HepG2 (cell line): ENCODE results near the gene RTN4. TPM values are rescaled to one million over a fixed set of nuclear protein-coding genes. Genes with fewer than 3 reads are reported as not detected.

Source experiments
- ATAC-seq: fragments of 200-7000 bp; cut with Tn5 transposase; 3 replicates; pipeline ENCODE4 v1.9.1; 2020; ENCODE audit warnings: mild to moderate bottlenecking, moderate library complexity
- BruUV-seq: library from RNA; stranded (reverse); fragments of 400-500 nt; replicated peaks from 2 replicates; lab custom pipeline; 2021; lab: Mats Ljungman, UMichigan
- CTCF ChIA-PET: fragments of 300-600 bp; formaldehyde crosslinking; extraction: SDS; loops from one replicate; lab custom pipeline; 2021; ENCODE audit warnings: low total read pairs, inconsistent platforms, low intra/inter-chr PET ratio; lab: Yijun Ruan, JAX
- POLR2A ChIA-PET: fragments of 350-600 bp; sonication (Branson Sonifier 250); formaldehyde crosslinking; loops from one replicate; lab custom pipeline; 2020; ENCODE audit warnings: antibody characterized with exemption, inconsistent platforms; lab: Yijun Ruan, JAX
- DNase-seq: peaks from one replicate; pipeline ENCODE4 v3.0.0-alpha.2; 2015; ENCODE audit warnings: low spot score
- FAIRE-seq: peaks from 3 replicates; lab custom pipeline; 2011; peaks lifted over from hg19 to GRCh38; lab: Jason Lieb, UNC
- H2AFZ ChIP-seq: one replicate; pipeline ENCODE4 v1.6.1; 2011; ENCODE audit warnings: low read length, inconsistent platforms
- H3K27ac ChIP-seq: fragments of 300-600 bp; 3 replicates; pipeline ENCODE4 v1.8.0; 2011; ENCODE audit warnings: mixed run types, mild to moderate bottlenecking, mixed read lengths, low read length, inconsistent platforms; ENCODE audit not compliant: insufficient read depth; ENCODE audit errors: extremely low read length
- H3K27me3 ChIP-seq, 2 experiments: fragments of 200-600 bp in 1 of 2; 2 replicates in 1 of 2; 3 replicates in 1 of 2; pipeline versions ENCODE4 v1.6.0 to v1.8.0; 2011; ENCODE audit warnings: low read length in 2 of 2, mild to moderate bottlenecking in 2 of 2, moderate library complexity in 2 of 2, inconsistent platforms in 1 of 2; ENCODE audit not compliant: insufficient read depth in 2 of 2, control insufficient read depth in 1 of 2
- H3K36me3 ChIP-seq, 2 experiments: fragments of 200-600 bp in 1 of 2; replicated peaks in 1 of 2; 2 replicates in 1 of 2; 3 replicates in 1 of 2; pipeline versions ENCODE4 v1.5.1 to v1.8.0; 2011; ENCODE audit warnings: low read length in 2 of 2, inconsistent platforms in 1 of 2; ENCODE audit not compliant: insufficient read depth in 2 of 2, control insufficient read depth in 1 of 2
- H3K4me1 ChIP-seq: 2 replicates; pipeline ENCODE4 v1.5.1; 2012; ENCODE audit warnings: low read length, inconsistent platforms; ENCODE audit not compliant: insufficient read depth
- H3K4me2 ChIP-seq: 2 replicates; pipeline ENCODE4 v1.6.0; 2011; ENCODE audit warnings: low read depth, low read length, inconsistent platforms
- H3K4me3 ChIP-seq, 3 experiments: fragments of 200-600 bp in 1 of 3; sonication (generic), shearing (Covaris generic) in 1 of 3; replicated peaks in 1 of 3; 2 replicates each; pipeline ENCODE4 v1.5.1; 2011 to 2016; ENCODE audit warnings: low read length in 3 of 3, inconsistent platforms in 2 of 3, low read depth in 2 of 3, mild to moderate bottlenecking in 2 of 3, control low read depth in 1 of 3, mixed read lengths in 1 of 3; ENCODE audit not compliant: insufficient read depth in 1 of 3
- H3K79me2 ChIP-seq: one replicate; pipeline ENCODE4 v1.6.1; 2011; ENCODE audit warnings: low read length, inconsistent platforms; ENCODE audit not compliant: insufficient read depth
- H3K9ac ChIP-seq: 2 replicates; pipeline ENCODE4 v1.6.0; 2011; ENCODE audit warnings: mild to moderate bottlenecking, low read depth, low read length, inconsistent platforms; ENCODE audit not compliant: insufficient read depth
- H3K9me3 ChIP-seq: 2 replicates; pipeline ENCODE4 v1.5.1; 2012; ENCODE audit warnings: mild to moderate bottlenecking, low read length
- H4K20me1 ChIP-seq: 2 replicates; pipeline ENCODE4 v1.6.0; 2011; ENCODE audit warnings: inconsistent platforms, mild to moderate bottlenecking, low read length, moderate library complexity; ENCODE audit not compliant: insufficient read depth
- ELF4 ChIP-seq: sonication (generic); formaldehyde crosslinking; IDR thresholded peaks from 2 replicates; pipeline ENCODE4 v1.5.0; 2020; ENCODE audit warnings: missing genetic modification reagents, mild to moderate bottlenecking, moderate library complexity, borderline replicate concordance
- IKZF1 ChIP-seq: fragments of 450-650 bp; IDR thresholded peaks from 2 replicates; pipeline ENCODE4 v1.7.1; 2016
- IRF2 ChIP-seq: IDR thresholded peaks from 2 replicates; pipeline ENCODE4 v1.6.1; 2018; ENCODE audit warnings: missing genetic modification reagents, missing compliant biosample characterization
- PAF1 ChIP-seq: IDR thresholded peaks from 2 replicates; pipeline ENCODE4 v1.6.1; 2016; ENCODE audit warnings: missing genetic modification reagents, missing compliant biosample characterization
- RCOR2 ChIP-seq: IDR thresholded peaks from 2 replicates; pipeline ENCODE4 v1.6.1; 2016; ENCODE audit warnings: missing biosample characterization, missing genetic modification reagents
- ZNF878 ChIP-seq: sonication (generic); formaldehyde crosslinking; IDR thresholded peaks from 2 replicates; pipeline ENCODE4 v1.8.1; 2023; ENCODE audit warnings: mild to moderate bottlenecking, missing genetic modification reagents, moderate library complexity
- WGBS: methylation state at CpG from one replicate; pipeline ENCODE4 v1.1.6; 2017; ENCODE audit warnings: low lambda C conversion rate; 5-methylcytosine and 5-hydroxymethylcytosine counted together
- in situ Hi-C: cut with HindIII; loops from 2 replicates; pipeline ENCODE4 v1.10.0; 2017; ENCODE audit warnings: low pct_unique_long_range_greater_than_20kb; ENCODE audit not compliant: extremely low pct_ligation_motif_present
- intact Hi-C: fragments of 100-400 bp; cut with micrococcal nuclease; formaldehyde crosslinking; loops from one replicate; pipeline ENCODE4 v1.10.0; 2022; ENCODE audit not compliant: unreplicated experiment
- polyA plus RNA-seq, 8 experiments: library from polyadenylated mRNA; depleted of rRNA in 3 of 8; stranded (reverse) in 7 of 8; unstranded in 1 of 8; fragments of >200 nt; fragmentation: Illumina TruSeq in 4 of 8; extraction: Trizol in 4 of 8; gene quantifications; 2 replicates each; pipeline versions ENCODE4 v1.2.1 to v1.2.3, GENCODE V29; 2011 to 2016; ENCODE audit warnings: low read depth in 4 of 8, missing spikeins in 1 of 8, mixed read lengths in 1 of 8; ENCODE audit not compliant: insufficient read depth in 1 of 8
- total RNA-seq, 5 experiments: library from RNA; depleted of rRNA; stranded (reverse); fragments of >200 nt; fragmentation: Illumina TruSeq; extraction: Trizol; gene quantifications; 2 replicates each; pipeline ENCODE4 v1.2.3, GENCODE V29; 2016; ENCODE audit warnings: low read depth in 1 of 5
- TF ChIP-seq, protein P1 (sequence below): sonication (generic); formaldehyde crosslinking; IDR thresholded peaks from 2 replicates; pipeline ENCODE4 v1.4.0; 2020; ENCODE audit warnings: mild to moderate bottlenecking, missing genetic modification reagents
- TF ChIP-seq, protein P2 (sequence below): sonication (generic); formaldehyde crosslinking; IDR thresholded peaks from 2 replicates; pipeline ENCODE4 v1.5.1; 2020; ENCODE audit warnings: mild to moderate bottlenecking, missing genetic modification reagents, moderate library complexity
- TF ChIP-seq, protein P3 (sequence below): sonication (generic); formaldehyde crosslinking; IDR thresholded peaks from 2 replicates; pipeline ENCODE4 v1.4.0; 2020; ENCODE audit warnings: missing genetic modification reagents

Gene RTN4
- total and polyA plus RNA-seq, 2 of the 13 experiments (the other 11 are each of a cell fraction or from before 2014, with no cell fraction given) = 98.4 to 133 TPM

DNA sequence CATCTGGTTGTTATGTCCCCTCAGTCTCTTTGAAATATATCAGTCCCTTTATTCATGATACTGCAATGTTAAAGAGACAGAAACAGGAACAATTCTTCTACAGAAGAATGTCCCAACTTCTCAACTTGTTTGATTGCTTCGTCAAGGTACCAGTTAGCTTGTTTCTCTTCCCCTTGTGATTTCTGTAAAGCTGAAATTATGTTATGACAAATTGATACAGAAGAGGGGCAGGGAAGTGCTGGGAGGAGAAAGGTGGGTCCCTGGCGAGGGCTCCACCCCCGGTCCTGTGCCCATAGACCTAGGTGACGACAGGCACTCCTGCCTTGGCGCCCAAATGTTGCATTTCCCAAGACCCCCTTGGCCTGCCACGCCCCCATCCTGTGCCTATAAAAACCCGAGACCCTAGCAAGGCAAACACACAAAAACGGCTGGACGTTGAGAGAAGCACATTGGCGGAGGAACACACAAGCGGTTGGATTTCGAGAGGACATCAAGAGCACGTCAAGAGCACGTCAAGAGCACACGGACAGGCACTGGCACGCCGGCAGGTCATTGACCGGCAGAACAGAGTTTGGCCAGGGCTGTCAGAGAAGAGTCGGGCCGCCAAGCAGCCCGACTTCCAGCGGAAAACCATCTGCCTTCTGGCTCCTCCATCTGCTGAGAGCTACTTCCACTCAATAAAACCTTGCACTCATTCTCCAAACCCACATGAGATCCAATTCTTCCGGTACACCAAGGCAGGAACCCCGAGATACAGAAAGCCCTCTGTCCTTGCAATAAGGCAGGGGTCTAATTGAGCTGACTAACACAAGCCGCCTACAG lies 11.5 kb upstream of the RTN4 start:
- H3K27me3 ChIP-seq = no peaks in the 10 kb centered on the region
- ATAC-seq (no peak), DNase-seq (no peak), FAIRE-seq (no peak)
- no TSS peak for BruUV-seq
- 65% methylated on average over 25 of the region's 25 CpGs for WGBS
- H3K4me1 ChIP-seq = peaks cover 11% of the 10 kb centered on the region; the same call in 1 of the 2 replicates
- POLR2A ChIA-PET = no interaction called here
- intact Hi-C loops = loop anchor here (2.0 kb wide), 1 partner anchor 107 kb away; no protein-coding TSS in a partner anchor
- in situ Hi-C loops = no loop called here
- H3K27ac ChIP-seq = no peak overlapping the region
- no peaks in the 10 kb centered on the region for H3K79me2 ChIP-seq
- no peak overlapping the region for H3K4me2 ChIP-seq
- no peak overlapping the region for H3K9ac ChIP-seq
- no peaks in the 10 kb centered on the region for H3K9me3 ChIP-seq
- H3K4me3 ChIP-seq = no peak overlapping the region
- no peaks in the 10 kb centered on the region for H3K36me3 ChIP-seq
- CTCF ChIA-PET = no interaction called here
- no peak overlapping the region for H2AFZ ChIP-seq
- H4K20me1 ChIP-seq = no peaks in the 10 kb centered on the region
- TF ChIP-seq IRF2 (CRISPR knock-in tag) (no peak), ZNF878 (CRISPR knock-in tag) (no peak), IKZF1 (no peak), PAF1 (CRISPR knock-in tag) (no peak), RCOR2 (CRISPR knock-in tag) (no peak), ELF4 (no peak)
- TF ChIP-seq, protein P1, sequence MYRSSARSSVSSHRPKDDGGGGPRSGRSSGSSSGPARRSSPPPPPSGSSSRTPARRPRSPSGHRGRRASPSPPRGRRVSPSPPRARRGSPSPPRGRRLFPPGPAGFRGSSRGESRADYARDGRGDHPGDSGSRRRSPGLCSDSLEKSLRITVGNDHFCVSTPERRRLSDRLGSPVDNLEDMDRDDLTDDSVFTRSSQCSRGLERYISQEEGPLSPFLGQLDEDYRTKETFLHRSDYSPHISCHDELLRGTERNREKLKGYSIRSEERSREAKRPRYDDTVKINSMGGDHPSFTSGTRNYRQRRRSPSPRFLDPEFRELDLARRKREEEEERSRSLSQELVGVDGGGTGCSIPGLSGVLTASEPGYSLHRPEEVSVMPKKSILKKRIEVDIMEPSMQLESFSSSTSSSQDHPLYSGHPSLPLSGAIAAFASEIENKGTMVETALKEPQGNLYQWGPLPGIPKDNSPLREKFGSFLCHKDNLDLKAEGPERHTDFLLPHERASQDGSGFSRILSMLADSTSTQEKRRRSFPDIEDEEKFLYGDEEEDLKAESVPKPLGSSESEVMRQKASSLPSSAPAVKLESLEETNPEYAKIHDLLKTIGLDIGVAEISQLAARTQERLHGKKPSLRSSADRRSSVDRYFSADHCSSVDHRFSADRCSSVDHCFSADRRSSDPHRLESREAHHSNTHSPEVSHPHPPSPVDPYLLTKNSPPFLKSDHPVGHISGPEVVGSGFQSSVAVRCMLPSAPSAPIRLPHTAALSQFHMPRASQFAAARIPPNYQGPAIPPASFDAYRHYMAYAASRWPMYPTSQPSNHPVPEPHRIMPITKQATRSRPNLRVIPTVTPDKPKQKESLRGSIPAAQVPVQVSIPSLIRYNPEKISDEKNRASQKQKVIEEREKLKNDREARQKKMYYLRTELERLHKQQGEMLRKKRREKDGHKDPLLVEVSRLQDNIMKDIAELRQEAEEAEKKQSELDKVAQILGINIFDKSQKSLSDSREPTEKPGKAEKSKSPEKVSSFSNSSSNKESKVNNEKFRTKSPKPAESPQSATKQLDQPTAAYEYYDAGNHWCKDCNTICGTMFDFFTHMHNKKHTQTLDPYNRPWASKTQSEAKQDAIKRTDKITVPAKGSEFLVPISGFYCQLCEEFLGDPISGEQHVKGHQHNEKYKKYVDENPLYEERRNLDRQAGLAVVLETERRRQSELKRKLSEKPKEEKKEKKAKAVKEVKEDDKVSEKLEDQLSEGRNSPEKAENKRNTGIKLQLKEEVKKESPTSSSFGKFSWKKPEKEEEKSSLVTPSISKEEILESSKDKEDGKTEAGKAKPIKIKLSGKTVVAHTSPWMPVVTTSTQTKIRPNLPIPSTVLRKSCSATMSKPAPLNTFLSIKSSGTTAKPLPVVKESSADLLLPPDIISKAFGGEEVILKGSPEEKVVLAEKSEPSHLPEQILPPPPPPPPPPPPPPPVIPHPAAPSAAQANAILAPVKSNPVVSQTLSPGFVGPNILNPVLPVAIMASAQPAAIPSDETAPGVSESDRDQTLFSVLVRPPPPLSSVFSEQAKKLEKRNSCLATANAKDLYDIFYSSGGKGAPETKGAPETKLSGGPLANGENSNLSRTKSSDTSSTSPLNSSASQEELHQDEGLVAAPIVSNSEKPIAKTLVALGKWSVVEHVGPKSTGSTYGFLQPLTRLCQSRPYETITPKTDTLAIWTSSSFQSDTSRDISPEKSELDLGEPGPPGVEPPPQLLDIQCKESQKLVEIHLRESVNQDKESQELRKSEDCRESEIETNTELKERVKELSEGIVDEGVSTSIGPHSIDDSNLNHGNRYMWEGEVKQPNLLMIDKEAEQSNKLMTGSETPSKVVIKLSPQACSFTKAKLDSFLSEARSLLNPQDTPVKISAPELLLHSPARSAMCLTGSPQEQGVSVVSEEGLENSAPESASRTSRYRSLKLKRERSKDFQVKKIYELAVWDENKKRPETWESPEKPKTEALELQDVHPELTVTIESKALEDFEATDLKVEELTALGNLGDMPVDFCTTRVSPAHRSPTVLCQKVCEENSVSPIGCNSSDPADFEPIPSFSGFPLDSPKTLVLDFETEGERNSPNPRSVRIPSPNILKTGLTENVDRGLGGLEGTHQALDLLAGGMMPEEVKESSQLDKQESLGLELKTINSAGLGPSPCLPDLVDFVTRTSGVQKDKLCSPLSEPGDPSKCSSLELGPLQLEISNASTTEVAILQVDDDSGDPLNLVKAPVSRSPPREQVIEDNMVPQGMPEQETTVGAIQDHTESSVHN (CRISPR knock-in tag) = no peak
- TF ChIP-seq, protein P2, sequence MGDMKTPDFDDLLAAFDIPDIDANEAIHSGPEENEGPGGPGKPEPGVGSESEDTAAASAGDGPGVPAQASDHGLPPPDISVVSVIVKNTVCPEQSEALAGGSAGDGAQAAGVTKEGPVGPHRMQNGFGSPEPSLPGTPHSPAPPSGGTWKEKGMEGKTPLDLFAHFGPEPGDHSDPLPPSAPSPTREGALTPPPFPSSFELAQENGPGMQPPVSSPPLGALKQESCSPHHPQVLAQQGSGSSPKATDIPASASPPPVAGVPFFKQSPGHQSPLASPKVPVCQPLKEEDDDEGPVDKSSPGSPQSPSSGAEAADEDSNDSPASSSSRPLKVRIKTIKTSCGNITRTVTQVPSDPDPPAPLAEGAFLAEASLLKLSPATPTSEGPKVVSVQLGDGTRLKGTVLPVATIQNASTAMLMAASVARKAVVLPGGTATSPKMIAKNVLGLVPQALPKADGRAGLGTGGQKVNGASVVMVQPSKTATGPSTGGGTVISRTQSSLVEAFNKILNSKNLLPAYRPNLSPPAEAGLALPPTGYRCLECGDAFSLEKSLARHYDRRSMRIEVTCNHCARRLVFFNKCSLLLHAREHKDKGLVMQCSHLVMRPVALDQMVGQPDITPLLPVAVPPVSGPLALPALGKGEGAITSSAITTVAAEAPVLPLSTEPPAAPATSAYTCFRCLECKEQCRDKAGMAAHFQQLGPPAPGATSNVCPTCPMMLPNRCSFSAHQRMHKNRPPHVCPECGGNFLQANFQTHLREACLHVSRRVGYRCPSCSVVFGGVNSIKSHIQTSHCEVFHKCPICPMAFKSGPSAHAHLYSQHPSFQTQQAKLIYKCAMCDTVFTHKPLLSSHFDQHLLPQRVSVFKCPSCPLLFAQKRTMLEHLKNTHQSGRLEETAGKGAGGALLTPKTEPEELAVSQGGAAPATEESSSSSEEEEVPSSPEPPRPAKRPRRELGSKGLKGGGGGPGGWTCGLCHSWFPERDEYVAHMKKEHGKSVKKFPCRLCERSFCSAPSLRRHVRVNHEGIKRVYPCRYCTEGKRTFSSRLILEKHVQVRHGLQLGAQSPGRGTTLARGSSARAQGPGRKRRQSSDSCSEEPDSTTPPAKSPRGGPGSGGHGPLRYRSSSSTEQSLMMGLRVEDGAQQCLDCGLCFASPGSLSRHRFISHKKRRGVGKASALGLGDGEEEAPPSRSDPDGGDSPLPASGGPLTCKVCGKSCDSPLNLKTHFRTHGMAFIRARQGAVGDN (CRISPR knock-in tag) = peak; percentile 27; the same call in 1 of the 2 replicates
- TF ChIP-seq, protein P3, sequence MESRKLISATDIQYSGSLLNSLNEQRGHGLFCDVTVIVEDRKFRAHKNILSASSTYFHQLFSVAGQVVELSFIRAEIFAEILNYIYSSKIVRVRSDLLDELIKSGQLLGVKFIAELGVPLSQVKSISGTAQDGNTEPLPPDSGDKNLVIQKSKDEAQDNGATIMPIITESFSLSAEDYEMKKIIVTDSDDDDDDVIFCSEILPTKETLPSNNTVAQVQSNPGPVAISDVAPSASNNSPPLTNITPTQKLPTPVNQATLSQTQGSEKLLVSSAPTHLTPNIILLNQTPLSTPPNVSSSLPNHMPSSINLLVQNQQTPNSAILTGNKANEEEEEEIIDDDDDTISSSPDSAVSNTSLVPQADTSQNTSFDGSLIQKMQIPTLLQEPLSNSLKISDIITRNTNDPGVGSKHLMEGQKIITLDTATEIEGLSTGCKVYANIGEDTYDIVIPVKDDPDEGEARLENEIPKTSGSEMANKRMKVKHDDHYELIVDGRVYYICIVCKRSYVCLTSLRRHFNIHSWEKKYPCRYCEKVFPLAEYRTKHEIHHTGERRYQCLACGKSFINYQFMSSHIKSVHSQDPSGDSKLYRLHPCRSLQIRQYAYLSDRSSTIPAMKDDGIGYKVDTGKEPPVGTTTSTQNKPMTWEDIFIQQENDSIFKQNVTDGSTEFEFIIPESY = peak; percentile 11; the same call in 1 of the 2 replicates
